NCI-H1048 (cell line): ENCODE results near the gene FIGNL2.

Experiments
- DNase-seq: peaks from one replicate; lab custom pipeline; 2025; lab: John Stamatoyannopoulos, UW

Gene FIGNL2

DNA sequence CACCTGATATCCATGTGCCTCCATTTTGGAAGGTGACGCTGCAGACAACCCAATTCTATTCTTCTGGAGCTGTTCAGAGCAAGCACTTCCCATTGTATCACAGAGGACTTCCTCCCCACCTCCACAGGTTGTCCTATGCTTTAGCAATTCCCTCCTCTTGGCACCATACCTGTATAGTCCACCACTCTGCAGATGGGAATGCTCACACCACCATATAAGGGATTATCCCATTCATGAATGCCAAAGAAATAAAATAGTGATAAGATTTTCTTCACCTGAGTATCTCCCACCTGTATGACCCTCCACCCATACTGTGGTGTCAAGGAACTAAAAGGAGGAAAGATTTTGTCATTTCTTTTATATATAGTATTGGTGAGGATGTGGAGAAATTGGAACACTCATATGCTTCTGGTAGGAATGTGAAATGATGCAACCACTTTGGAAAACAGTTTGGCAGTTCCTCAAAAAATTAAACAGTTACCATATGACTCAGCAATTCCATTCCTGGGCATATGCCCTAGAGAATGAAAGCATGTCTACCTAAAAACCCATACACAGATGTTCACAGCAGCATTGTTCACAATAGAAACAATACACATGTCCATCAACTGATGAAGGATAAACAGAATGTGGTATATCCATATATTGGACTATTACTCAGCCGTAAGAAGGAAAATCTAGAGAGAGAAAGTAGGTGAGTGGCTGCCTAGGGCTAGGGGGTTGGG lies 75.2 kb downstream of the FIGNL2 start:
- no peak for DNase-seq

- no peak for DNase-seq
These were observed 77.5 kb downstream of the FIGNL2 start for GRCh38 chr12:51771008-51771407.
